CD4-positive, alpha-beta T cell treated with Interleukin-15 for 1 hour (primary cell): ENCODE data around the gene SH3PXD2A.

Experiments
- DNase-seq: peaks from one replicate; pipeline ENCODE4 v3.0.0-alpha.2; 2020

SH3PXD2A gene

DNA sequence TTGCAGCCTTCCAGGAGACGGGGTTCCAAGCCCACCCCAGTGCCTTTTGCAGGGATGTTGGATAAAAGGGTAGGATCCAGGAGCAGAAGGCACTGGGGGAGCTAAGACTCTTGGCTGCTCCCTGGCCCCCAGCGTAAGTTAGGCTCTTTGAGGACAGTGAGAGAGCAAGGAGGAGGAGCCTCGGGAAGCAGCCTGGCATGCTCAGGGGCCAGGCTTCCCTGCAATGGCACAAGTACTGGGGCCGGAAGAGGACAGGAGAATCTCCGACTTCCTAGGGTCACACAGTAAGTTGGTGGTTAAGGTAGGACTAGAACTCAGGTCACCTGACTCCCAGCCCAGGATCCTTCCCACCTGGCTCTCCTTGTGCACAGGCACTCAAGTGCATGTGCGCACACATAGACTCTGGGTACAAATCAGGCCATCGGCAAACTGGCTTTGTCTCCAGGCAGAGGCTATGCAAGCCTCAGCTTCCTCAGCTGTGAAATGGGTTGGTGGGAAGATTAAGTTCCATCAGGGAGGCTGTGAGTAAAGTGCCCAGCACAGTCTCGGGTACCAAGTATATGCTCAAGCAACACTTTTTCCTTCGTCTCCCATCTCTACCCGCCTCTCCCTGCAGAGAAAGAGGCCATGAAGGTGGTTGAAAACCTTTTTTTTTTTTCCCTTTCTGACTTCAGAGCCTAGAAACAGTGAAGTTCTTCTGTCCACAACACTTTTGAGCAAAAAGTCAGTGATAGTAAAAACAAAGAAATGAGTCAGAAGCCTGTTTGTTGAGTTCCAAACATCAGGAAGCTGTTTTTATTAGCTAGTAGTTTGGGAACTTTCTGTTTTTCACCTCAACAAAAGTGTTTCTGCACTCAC lies 282.8 kb downstream of the SH3PXD2A start:
- DNase-seq: no peak

DNA sequence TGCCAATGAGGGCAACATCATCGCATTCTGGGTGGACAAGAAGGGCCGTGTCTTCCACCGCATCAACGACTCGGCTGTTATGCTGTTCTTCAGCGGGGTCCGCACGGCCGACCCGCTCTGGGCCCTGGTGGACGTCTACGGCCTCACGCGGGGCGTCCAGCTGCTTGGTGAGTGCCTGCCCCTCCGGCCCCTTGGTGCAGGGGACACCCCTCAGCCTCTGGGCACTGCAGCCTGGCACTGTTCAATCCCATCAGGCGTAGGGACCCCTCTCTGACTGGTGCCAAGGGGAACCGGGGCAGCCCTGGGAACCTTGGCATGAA lies 283.8 kb downstream of the SH3PXD2A start:
- no peak for DNase-seq

DNA sequence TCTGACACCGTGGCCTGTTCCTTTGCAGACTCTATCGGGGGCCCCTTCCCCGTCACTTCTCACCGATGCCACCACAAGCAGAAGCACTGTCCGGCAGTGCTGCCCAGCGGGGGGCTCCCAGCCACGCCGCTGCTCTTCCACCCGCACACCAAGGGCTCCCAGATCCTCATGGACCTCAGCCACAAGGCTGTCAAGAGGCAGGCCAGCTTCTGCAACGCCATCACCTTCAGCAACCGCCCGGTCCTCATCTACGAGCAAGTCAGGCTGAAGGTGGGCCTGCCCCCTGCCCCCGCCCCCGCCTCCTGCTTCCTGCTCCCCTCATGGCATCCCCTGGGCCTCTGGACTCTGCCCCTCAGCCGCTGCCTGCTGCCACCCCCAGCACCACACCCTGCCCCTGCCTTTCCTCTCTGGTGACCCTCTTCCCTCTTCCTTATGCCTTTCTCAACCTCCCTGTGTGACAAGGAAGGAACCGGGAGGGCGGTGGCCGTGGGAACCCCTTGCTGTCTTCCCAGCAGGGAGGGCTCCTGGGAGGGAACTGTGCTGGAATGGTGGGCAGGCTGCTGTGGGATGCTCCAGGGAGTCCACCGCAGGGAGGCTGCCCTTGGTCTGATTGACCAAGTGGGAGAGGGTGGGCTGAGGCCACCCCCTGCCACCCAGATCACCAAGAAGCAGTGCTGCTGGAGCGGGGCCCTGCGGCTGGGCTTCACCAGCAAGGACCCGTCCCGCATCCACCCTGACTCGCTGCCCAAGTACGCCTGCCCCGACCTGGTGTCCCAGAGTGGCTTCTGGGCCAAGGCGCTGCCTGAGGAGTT lies 284.3 kb downstream of the SH3PXD2A start:
- DNase-seq: no peak

DNA sequence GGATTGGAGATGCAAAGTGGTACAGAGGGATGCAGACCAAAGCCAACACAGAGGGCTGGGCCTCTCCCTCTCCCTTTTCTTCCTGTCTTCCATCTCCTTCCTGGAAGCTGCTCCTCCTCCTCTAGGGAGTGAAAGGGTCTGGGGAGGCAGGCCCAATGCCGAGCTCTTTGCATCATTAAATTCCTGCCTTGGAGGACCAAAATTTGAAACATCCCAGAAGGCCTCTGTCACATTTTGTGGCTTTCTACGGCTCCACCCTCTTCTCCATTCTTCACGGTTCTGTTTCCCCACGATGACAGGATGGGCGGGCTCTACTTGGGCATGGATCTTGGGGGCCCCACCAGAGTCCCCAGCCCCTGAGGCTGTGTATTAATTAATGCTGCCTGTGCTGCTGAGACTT lies 285.5 kb downstream of the SH3PXD2A start:
- no peak for DNase-seq

DNA sequence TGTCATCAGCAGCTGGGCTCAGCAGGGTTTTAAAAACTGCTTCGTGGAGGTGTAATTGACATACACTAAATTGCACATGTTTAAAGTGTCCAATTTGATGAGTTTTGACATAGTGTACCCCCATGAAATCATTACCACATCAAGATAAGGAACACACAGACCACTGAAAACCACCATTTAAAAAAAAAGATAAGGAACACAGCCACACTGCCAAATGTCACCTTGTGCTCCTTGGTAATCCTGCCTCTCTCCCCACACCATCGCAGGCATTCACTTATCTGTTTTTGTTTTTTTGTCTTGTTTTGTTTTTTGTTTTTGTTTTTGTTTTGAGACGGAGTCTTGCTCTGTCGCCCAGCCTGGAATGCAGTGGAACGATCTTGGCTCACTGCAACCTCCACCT lies 286.9 kb downstream of the SH3PXD2A start:
- no peak for DNase-seq

DNA sequence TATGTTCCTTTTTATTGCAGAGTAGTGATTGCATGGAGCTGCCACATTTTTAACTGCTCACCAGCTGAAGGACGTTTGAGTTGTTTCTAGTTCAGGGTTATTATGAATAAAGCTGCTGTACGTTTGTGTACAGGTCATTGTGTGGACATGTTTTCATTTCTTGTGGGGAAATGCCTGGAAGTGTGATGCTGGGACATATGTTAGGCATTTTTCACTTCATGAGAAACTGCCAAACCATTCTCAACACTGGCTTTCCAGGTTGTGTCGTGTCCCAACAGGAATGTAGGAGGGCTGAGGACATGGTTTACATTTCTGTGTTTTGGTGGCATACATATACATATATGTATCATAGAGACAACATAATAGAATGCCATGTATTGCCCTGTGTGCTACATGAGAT lies 288.8 kb downstream of the SH3PXD2A start:
- DNase-seq: no peak

DNA sequence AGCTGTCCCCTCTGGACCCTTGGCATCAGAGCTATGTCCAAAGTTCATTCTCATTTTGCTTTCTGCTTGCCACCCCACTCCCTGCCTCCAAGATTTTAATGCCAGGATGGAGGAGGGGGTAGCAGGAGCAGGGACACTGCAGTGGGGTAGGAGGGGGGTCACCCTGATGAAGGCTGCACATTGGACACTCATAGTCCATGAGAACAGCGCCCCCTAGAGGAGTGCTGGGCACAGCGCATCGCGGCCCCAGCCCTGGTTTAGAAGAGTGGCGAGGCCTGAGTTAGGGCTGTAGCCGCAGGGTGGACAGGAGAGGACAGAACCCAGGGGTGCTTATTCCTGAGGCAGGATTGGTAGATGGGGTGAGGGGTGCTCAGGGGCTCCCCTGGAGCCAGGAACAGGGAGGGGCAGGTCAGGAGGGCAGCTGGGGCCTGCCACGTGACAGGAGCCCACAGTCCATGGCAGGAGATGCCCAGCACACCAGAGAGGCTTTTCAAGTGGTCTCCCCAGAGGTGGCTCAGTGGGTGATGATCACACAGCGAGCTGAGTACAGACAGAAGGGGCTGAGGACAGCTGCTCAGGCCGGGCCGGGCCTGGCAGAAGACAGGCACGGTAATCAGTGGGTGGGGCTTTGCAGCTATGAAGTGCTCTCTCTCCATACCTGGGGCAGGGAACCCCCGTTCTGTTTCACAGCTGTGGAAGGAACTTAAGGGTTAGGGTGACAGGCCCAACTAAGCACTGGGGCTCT lies 290.4 kb downstream of the SH3PXD2A start:
- DNase-seq: no peak

DNA sequence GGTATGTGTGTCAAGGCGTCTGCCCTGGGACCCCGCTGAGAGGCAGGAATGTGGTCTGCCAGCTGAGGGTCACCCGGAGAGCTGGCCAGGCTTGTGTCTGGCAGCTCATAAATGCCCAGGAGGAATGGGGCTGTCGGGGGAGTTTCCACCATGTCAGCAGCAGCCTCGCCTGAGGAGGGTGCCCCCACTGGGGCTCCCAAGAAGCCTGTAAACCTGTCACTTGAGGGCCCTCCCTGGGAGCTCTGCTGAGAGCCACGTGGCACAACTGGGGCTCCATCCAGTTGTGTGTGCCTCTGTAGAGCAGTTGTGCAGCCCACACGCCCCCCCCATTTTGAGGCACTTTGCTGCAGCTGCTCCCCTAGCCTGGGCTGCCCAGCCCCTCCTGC lies 291.3 kb downstream of the SH3PXD2A start:
- no peak for DNase-seq

DNA sequence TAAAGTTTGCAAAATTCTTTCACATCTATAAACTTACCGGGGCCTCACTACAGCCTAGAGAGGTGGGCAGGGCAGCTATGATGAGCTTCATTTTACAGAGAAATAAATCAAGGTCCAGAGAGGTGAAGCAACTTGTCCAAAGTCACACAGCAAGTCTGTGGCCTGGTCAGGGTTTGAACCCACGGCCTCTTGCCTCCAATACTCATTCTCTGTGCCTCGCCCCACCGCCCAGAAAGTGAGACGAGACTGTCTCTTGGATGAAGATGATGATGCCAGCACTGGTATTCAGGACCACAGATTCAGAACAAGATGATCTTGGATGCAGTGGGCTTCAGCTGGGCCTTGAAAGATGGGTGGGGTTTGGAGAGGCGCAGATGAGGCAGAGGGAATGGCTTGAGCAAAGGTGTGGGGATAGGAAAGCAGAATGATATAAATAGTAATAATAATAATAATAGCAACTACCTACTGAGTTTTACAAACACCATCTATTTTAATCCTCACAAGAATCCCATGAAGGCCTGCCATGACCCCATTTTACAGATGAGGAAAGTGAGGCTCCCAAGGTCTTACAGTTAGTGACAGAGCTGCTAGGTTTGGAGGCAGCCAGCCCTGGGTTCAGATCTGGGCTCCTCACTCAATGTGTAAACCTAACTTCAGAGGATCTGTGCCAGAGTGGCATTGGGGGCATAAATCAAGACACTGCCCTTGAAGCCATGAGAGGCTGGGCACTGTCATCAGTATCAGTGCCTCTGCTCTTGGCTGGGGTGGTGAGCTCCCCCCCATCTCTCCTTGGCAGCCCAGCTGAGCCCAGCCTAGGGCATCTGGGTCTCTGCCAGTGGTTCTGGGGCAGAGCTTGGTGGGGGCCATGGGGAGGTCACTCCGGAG lies 291.9 kb downstream of the SH3PXD2A start:
- no peak for DNase-seq

DNA sequence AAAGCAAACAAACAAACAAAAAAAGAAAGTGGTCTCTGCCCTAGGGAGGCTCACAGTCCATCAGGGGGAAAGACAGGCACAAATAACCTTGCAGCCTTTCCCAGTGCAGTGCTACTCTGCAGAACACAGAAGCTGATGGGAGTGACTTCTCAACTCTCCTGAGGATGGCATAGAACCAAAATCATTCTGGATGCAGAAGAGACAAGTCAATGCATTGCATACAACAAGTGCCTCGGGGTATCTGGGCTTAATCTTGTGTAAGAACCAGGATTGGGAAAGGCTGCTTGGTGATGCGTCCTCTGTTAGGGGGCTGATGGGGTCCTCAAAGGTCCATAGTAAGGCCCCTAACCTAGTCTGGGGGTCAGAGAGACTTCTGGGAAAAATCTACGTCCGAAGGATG lies 293.0 kb downstream of the SH3PXD2A start:
- DNase-seq: no peak

DNA sequence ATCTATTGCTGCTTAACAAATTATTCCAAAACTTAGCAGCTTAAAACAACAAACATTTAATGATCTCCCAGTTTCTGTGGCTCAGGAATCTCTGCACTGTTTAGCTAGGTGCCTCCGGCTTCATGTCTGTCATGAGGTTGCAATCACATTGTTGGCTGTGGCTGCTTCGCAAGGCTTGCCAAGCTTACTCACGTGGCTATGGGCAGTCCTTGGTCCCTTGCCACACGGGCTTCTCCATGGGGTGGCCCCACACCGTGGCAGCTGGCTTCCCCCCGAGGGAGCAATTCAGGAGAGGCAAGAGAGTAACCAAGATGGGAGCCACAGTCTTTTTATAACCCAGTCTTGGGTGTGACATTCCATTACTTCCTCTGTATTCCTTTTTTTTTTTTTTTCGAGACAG lies 294.5 kb downstream of the SH3PXD2A start:
- no peak for DNase-seq

DNA sequence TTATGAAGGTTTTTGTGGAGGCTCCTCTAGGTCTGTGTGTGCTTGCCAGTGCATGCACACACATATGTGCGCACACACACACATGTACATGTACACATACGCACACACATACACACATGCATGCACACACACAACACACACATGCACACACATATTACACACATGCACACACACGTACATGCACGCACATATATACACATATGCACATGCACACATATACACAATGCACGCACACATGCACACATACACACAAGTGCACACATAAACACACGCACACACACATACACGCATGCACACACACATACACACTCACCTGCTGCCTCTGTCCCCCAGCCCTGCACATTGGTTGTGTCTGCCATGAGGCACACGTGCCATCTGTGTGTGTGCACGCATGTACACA lies 295.6 kb downstream of the SH3PXD2A start:
- DNase-seq: no peak

DNA sequence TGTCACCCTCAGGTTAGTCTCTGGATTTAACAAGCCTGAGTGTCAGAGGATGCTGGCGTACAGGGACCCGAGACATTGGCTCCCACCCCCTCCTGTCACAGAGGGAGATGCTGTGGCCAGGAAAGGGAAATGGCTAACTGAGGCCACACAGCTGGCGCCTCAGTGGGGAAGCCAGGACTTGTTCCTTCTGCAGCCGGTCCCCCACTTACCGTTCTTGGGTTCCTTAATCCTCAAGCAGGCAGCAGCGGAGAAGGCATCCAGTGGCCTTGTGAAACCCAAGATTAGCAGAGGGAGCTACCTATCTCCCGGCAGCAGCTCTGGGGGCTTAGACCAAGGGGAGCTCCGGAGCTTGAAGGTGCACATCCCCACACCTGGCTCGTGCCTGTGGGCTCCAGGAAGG lies 296.5 kb downstream of the SH3PXD2A start:
- no peak for DNase-seq

DNA sequence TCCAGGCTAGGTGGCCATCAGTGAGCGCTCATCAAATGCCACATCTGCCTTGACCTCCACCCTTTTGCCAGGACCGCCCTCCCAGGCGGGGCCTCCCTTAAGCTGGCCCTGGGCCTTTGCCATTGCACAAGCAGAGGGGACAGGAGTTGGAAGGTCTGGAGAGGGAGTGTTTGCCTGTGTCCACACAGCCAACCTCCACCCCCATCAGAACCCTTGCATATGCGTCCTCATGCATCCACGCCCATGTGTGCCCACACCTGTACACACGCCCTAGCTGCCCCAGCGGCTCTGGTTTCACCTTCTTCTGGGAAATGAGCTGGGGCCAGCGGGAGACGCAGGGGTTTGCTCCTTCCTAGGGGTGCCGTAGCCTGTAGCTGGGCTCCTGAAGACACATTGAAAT lies 297.9 kb downstream of the SH3PXD2A start:
- DNase-seq: no peak

DNA sequence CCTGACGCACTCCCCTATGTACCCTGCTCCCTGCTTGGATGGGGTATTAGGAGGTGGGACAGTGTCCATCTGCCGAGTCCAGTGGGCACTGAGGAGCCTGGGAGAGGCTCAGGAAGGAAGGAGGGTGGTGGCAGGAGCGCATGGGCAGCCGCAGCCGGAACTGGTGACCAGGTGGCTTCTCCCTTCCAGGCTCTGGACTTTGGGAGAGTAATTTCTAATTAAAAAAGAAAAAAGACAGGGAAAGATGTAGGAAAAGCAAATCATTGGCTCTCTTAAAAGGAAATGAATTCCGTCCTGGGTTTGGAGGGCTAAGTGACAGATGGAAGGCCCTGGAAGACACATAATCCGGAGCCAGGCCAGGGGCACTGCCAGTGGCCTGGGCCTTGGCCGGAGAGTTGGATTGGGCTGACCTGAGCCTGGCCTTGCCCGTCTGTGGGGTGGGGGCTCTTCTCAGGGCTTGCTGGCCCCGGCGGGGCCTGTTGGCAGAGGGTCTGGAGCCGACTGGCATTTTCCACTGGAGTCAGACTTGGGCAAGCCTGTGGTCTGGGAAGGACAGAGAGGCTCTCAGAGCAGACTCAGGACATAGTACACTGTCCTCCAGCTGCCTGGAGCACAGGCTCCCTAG lies 298.9 kb downstream of the SH3PXD2A start:
- DNase-seq: no peak

DNA sequence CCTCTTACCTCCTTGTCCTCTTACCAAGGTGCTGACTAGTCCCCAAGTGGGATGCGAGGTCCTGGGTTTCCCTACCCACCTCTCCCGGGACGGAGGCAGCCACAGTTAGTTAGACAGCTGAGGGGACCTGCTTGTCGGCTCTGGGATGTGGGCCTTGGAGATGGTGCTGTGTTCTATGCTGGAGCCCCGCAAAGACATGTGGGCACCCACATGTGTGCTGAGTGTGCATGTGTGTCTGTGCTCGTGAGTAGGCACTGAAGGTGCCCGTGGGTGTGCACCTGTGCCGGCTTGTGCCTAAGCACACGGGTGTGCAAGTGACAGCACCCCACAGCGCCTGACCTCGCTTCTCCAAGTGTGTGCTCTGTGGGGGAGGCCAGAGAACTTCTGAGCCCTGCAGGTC lies 299.7 kb downstream of the SH3PXD2A start:
- DNase-seq: no peak

DNA sequence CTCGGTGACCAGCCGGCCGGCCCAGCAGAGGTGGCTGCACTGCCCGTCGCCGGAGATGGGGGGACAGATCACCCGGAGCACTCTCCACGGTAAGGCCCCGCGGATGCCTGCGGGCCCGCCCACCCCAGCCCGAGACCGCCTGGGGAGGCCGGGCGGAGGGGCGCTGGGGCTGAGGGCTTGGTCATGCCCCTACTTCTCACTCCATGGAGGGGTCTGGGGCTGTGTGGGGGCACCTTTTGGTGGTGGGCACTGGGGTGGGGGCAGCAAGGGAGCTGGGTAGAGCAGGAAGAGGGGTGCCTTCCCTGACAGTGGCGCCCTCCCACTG lies 300.1 kb downstream of the SH3PXD2A start:
- DNase-seq: no peak

DNA sequence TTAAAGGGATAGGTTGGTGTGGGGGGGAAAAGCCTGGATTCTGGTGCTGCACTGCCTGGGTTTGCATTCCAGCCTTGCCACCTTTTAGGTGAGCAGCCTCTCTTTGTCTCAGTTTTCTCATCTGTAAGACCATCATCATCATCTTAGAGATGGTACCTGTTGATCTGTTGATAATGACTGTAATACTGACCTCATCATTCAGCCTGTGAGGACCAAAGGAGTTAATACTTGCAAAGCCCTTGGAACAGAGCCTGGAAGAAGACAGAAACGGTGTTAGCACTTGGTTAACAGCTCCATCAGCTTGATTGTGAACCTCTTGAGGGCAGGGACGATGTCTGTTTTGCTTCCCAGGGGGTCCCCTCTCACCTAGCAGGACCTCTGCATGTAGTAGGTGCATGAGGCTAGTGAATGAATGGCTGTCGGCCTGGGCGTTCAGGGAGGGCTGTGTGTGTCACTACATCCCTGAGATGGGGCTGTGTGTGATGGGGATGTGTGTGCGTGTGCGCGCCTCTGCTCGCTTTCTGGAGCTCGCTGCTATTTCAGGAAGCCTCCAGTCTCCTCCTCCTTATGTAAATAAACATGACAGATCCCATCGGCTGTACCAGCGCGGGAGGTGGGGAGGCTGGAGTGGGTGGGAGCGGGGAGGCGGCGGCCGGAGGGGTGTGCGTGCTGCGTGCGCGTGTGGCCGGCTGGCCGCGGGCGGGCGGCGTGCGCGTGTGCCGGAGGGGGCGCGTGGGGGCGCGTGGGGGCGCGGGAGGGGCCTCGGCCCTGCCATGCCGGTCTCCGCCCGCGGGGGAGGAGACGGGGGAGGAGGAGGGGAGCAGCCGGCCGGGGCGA lies 300.7 kb downstream of the SH3PXD2A start:
- peak; percentile 41 for DNase-seq

DNA sequence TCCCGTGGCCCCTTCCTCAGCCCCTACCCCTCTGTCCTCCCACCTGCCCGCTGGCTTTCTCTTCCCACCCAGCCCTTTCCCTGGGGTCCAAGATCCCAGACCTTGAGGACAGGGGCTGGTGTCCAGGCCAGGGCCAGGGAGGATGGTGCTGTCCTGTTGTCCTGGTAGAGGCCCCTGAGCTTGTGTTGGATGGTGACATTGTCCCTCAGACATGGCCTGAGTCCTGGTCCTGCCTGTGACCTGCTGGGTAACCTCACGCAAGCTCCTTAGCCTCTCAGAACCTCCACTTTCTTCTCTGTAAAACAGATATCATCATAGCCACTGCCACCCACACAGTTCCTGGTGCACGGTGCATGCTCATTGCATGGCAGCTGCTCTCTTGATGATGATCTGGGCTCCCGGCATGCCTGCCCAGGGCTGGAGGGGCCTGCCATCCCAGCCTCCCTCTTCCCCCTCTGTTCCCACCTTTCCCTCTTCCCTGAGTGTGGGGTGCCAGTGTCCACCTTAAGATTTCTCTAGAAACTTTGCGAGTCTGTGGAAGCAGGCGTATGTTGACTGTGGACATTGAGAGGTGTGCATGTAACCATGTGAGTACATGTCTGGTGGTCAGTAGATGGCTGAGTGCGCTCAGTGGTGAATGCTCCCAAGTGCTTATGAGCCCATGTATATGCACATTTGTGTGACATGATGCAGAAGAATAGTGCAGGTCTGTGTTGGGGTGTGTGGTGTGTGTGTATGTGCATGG lies 301.5 kb downstream of the SH3PXD2A start:
- DNase-seq: no peak

DNA sequence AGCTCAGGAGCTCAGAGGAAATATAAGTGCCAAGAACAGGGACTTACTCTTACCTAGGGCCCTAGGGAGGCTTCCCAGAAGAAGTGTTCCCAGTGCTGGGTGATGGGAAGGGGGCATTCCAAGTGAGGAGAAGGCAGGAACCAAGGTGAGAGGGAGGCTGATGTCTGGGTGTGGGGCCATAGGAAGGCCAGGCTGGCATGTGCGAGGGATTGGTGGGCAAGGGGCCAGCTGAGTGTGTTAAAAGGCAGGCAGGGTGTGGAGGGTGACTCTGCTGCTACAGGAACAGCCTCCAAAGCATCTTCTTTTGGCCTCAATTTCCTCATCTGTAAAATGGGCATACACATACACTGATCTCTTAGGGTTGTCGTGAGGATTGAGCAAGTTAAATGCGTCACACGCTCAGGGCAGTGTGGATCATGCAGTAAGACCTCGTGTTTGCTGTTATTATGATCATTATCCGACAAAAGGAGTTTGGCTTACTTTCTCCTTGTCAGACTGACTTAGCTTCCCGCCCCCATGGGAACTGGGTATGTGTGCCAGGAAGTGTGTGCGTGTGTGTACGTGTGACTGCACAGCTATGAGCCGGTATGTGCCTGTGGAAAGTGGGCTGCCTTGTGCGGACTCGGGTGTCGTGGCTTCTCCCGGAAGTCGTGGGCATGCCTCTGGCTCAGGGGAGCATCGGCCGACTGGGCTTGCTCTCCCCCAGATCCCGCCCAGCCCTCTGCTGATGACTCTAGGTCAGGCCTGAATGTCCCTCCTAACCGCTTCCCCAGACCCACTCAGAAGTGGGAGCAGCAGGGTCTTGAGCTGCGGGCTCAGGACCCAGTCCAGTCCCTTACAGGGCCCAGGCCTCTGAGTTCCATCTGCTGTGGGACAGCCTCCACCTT lies 302.3 kb downstream of the SH3PXD2A start:
- no peak for DNase-seq
